SH-SY5Y (cell line): ENCODE data around the gene GNL2.

Experiments used
- GATA2 ChIP-seq: IDR thresholded peaks from 2 replicates; pipeline ENCODE4 v1.6.1; 2011; ENCODE audit warnings: mild to moderate bottlenecking, low read depth, low read length
- GATA3 ChIP-seq: IDR thresholded peaks from 2 replicates; pipeline ENCODE4 v1.6.1; 2011; ENCODE audit warnings: low read depth, mild to moderate bottlenecking, low read length, moderate library complexity

DNA sequence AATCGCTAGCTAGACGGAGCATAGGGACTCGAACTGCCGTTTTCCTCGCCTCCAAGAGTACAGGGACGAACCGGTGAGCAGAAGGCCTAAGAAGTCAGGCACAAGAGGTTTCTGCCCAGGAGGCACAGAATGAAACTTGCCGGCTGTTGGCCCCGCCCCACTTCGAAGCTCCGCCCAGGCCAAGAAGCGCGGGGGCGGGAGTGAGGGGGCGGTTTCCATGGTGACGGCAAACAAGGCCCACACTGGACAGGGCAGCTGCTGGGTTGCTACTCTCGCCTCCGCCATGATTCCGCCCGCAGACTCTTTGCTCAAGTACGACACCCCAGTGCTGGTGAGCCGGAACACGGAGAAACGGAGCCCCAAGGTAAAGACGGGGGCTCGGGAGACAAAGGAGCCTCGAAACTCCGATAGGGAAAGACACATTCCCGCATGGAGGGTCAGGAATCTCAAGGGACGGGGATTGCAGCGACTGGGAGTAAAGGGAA is 39.0 kb downstream of the GNL2 start, which contains the start of gene DNALI1:
- TF ChIP-seq GATA2 (no peak), GATA3 (no peak)
